T follicular helper cell (primary cell): Measurements from ENCODE around the gene DLL1.

ENCODE experiments used
- DNase-seq: peaks from one replicate; pipeline ENCODE4 v3.0.0-alpha.2; 2020; ENCODE audit warnings: low read depth

DLL1 gene

DNA sequence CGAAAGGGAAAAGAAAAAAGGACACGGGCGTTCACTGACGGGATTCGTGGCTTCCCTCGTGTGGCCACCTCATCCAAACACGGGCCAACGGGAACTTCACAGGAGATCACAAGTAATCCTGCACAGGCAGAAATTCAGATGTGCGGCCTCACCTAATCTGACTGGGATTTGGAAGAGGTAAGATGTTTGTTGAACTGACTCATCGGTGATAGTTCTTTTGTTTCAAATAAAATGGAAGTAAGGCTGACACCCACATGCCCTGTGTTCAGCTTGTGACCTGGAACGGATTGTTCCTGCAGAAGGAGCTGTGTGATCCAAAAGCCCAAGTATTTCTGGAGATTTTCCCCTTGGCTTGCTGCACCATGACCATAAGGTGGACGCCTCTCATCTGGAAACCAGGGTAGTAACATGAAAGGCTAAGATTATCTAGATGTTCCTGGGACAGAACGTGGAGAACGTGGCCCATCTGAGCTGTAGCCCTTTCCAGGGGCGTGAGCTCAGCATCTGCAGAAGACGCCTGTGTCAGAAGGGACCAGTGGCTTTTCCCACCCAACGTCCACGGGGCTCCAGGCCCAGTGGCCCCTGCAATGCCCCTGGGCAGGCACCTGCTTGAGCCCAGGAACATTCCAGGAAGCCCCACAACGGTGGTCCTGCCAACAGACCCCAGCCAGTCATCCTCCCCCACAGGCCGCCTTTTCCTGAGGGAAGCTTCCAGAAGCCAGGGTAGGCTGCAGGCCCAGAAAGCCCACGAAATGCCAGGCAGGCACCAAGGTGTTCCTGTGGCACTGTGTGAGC, 39.7 kb downstream of the DLL1 start:
- DNase-seq: no peak

- no peak for DNase-seq
Observed at GRCh38 chr6:170250455-170250854, 40.4 kb downstream of the DLL1 start.

DNA sequence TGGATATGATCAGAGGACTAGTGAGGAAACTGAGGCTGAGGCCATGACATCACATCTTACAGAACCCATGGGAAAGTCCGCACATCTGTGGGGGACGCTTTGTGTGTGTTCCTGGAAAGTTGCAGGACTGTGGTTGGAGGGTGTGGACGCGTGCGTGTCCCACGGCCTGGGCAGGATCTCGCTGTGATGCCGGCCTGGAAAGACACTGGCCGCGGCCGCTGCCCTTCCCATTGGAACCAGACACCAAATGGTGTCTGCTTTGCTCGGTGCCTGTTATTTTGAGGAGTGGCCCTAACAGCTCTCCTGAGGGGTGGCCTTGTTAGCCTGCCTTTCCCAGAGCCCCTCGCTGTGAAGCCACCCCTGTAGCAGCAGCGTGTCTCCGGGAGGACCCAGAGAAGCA, 41.1 kb downstream of the DLL1 start:
- no peak for DNase-seq

GRCh38 chr6:170248861-170249600, 41.8 kb downstream of the DLL1 start:
- no peak for DNase-seq

DNA sequence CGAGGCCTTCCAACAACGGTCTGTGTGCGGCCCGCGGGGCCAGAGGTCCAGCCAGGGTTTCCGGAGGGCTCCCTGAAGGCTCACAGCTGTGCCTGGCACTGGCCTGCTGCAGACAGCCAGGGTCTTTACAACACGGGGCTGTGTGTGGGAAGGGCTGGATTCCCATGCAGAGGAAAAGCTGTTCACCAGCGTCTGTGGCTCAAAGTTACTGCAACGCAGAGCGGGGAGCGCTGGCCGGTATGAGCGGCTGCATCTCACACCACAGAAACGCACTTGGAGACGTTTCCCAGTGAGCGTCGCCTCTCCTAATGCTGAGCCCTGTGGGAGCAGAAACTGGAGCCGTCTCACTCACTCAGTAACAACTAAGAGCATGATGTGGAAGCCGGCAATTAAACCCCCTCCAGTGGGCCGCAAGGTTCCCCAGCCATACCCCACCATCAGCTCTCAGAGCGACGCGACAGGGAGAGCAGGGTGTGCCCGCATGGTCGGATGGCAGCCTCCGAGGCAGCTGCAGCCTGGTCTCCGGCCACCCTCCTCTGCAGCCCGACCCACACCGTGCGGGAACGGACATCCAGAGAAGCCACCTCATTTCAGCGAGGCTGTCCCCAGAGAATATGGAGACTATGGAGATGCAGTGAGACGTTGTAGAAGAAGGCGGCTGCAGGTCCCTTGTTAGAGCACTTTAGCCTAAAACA, 42.6 kb downstream of the DLL1 start:
- DNase-seq: no peak

- DNase-seq: no peak
Observed at GRCh38 chr6:170247178-170247701, 43.6 kb downstream of the DLL1 start.

DNA sequence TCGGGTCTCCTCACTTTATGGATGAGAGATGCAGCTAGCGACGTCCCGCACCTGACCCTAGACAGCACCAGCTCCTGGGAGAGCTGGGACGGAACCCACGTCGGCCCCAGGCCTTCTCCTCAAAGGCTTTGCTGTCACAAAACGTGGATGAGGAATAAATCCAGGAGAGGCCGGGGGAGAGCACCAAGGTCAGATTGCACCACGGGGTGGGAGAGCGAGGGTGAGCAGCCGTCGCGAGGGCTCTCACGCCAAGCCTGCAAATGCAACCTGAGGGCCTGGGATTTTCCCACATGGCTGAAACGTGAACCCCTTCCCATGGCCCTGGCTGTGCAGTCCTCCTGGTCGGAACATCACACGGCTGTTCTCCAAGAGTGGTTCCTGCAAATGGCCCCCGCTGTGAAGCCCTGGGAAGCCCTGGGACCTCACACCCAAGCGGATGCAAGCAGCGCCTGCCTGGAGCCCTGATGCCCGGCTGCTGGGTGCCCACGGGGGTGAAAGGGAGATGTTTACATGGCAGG, 45.3 kb downstream of the DLL1 start:
- DNase-seq: no peak

DNA sequence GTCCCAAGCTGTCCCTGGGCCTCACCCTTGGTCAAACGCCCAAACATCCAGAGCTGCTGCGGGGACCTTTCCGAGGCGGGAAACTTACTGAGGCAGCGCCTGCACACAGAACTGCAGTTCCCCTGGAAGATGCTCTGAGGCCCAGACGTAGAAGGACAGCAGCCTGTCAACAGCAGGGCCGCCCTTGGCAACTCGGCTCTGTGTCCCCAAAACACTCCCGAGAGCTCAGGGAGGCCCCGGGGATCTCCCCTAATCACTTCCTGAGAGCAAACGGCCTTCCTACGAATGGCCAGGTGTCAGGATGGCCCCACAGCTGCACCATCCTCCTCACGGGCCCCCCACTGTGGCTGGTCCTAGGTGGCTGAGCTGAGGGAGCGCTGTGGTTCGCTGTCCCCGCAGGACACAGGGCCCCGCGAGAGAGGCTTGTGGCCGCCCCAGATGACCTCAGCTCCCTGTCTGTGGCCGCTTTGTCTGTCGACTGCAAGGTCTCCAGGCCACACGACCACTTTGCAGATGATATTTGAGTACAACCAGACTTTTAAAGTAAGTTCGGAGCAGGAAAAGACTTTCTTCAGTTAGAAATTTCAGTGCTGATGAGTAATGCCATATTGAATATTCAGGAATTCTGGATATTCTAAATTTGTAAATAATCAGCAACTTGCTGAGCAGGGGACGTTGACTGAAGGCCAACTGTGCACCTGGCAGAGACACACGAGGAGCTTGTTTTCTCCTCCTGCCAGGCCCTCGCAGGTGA, 46.0 kb downstream of the DLL1 start:
- no peak for DNase-seq

- no peak for DNase-seq
Observed at GRCh38 chr6:170243791-170244291, 47.0 kb downstream of the DLL1 start.

DNA sequence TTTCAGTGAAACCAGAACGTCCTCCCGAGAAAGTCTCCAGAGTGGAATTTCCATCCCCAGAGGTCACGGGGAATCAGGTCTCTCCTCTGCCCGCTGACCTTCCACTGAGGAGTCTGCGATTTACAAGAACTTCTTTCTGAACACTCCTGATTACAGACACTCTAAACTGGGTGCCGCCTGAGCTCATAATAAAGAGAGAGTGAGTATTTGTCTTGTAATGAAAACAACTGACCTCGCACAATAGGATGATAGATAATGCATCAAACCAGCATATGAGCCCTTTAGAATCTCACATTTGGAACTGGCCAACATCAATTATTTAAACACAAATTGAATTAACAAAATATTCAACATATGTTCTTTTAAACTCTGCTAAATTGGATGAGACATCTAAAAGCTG, 47.5 kb downstream of the DLL1 start:
- no peak for DNase-seq

GRCh38 chr6:170238741-170239565, 51.9 kb downstream of the DLL1 start:
- DNase-seq: no peak

DNA sequence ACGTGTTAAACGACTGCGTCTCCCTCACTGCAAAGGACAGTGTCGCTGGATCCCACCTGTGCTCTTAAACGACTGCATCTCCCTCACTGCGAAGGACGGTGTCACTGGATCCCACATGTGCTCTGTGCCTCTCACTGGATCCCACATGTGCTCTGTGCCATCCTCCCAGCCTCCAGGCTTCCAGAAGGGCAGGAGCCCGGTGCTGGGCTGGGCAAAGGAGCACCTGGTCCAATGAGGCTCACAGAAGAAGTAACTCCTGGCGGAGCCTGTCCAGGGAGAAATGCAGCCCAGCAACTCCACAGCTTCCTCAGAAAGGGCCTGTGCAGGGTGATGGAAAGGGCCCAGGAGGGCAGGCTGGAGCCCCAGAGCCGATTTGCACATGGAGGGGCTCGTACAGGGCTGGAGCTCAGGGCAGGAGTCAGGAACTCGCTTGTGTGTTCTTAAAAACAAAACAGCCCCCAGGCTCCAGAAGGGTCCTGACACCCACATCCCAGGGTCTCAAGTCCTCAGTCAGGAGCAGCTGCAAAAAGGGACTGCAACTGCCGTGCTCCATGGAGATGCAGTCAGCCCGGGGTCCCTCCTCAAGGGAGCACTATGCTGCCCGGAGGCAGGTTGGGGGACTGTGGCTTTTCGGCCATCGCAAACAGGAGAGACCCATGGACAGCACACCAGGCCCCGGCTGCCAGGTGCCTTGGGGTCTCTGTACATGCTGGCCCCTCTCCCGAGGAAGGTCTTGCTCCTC, 52.7 kb downstream of the DLL1 start:
- DNase-seq: no peak

DNA sequence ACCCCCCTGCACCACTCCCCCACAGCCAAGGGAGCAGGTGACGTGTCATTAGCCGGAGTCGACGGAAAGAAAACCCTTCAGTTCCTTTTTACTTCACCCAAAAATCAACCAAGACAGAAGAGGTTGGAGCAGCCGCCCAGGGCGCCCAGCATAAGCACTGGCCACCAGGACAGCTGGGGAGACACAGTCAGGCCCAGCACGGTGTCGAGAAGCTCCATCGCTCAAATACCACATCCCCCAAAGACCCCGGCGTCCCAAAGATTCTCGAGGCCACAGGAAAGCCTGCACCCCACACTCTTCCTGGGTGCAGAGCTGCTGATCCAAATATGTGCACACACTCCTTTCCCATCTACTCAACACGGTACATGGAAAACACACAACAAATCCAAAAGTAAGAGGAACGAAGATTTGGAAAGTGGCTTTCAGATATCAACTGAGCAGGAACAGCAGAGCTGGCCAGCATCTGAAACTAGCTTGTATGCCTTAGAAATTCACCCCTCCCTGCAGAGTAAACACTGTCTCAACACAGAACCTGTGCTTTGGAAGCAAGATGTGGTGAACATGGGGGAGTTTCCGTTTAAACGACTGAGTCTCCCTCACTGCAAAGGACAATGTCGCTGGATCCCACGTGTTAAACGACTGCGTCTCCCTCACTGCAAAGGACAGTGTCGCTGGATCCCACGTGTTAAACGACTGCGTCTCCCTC, 54.6 kb downstream of the DLL1 start:
- DNase-seq: no peak

GRCh38 chr6:170235391-170236125, 55.3 kb downstream of the DLL1 start:
- no peak for DNase-seq

GRCh38 chr6:170234419-170234818, 56.5 kb downstream of the DLL1 start:
- DNase-seq: no peak

DNA sequence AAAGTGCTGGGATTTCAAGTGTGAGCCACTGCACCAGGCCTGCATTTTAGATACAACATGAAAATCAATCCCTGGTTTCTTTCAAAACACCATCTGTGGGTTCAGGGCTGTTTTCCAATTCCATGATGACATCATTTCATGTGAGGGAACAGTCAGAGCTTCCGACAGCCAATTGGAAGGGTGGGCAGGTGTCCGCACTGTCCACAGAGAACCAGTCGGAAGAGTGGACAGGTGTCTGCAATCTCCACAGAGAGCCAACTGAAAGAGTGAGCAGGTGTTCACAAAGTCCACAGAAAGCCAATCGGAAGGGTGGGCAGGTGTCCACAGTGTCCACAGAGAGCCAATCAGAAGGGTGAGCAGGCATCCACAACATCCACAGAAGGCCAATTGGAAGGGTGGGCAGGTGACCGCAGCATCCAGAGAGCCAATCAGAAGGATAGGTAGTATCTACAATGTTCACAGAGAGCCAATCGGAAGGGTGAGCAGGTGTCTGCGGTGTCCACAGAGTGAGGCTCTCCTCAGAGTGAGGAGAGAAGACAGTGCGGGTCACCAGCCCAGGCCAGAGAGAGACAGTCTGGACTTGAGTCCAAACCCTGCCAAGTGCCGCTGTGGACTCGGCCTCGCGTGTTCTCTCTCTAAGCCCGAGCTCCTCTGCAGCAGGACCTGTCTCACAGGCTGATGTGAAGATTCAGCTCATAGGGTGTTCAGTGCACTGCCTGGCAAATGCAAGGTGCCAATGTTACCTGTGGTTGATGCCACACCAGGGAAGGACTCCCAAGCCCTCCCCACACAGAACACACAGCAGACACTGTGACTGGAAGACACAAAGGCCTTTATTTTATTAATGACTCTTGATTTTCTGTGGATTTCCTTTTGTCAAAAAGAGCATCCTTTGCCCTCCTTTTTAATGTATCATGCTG, 57.3 kb downstream of the DLL1 start:
- no peak for DNase-seq
